ENCODE measurements around the gene C3orf33.

C3orf33 gene

DNA sequence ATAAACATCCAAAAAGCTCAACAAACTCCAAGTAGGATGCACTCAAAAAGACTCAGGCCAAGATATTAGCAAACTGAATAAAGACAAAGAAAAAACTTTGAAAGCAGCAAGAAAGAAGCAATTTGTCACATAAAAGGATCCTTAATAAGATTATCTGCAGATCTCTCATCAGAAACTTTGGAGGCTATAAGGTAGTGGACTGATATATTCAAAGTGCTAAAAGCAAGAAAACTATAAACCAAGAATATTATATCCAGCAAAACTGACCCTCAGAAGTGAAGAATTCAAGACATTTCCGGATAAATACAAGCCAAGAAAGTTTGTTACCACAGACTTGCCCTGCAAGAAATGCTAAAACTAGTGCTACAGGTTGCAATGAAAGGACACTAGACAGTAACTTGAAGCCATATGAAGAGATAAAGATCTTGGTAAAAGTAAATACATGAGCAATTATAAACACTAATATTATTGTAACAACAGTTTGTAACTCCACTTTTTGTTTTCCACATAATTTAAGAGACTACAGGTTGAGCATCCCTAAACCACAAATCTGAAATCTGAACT, 23.6 kb downstream of the C3orf33 start:
- DNase-seq, result no peak

DNA sequence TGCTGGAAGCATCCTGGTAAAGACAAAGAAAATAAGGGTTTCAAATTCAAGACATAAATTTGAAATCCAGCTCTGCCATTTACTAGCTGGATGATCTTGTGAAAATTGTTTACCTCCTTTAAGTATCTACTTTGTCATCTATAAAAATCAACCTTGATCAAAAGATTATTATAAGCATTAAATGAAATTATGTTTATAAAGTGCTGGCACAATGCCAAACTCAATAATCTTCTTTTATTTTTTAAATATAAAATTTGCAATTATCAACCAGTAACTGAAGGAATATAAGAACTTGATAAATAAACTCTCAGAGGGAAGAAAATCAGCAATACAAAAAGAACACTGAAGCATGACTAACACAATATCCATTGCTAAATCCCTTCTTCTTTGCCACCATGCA, 25.8 kb downstream of the C3orf33 start:
- DNase-seq, result no peak

DNA sequence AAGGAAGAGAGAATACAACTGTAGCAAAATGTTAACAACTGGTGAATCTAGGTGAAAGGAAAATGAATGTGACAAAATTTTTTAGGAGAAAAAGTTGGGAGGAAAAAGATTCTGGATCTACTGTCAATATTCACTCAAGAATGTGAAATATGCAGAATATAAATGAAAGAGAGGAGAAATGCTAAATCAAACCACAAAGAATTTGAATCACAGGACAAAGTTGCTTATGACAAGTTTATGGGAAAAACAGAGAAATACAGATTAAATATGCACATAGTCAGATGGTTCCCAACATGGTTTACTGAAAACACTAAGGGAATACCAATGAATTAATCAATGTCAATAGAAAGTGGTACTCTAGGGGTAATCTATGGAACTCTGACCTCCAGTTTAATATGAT, 27.6 kb downstream of the C3orf33 start:
- no peak for DNase-seq

DNA sequence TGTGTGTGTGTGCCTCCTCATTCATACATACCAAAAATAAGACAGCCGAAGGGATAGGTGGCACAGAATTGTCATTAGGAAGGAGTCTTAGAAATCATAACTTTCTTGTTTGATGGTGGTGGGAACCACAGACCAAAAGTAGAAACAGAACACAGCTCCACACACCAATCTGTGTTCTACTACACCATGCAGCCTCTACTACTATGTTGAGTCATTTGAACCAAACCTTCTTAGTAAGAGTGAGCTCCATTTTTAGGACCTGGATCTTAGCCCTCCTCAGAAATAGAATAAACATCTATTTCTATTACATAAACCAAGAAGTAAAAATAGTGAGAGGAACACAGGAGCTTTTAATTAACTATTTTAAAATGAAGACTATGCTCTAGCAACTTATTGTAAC, 33.3 kb downstream of the C3orf33 start:
- no peak for DNase-seq

DNA sequence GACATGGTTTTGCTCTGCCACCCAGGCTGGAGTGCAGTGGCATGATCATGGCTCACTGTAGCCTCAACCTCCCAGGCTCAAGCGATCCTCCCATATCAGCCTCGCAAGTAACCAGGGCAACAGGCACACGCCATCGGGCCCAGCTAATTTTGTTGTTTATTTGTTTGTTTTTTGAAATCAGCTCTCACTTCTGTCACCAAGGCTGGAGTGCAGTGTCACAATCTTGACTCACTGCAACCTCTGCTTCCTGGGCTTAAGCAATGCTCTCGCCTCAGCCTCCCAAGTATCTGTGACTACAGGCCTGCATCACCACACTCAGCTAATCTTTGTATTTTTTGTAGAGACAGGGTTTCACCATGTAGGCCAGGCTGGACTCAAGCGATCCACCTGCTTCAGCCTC, 35.0 kb downstream of the C3orf33 start:
- no peak for DNase-seq

DNA sequence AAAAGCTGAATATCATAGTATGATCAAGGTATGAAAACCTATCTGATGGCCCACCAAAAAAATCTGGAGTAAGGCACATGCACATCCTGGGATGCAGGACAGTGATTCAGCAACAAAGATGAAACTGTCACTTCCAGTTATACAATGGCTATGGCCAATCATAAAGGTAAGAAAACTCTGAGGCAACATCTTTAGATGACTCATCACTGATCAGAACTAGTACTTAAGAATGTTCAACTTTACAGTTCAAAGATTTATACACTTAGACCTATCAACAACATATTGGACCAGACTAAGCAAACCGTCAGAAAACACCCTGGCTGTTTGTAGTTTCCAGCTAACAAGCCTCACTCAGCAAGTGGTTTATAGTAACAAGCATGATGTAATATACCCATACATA, 39.9 kb downstream of the C3orf33 start:
- DNase-seq, result no peak

DNA sequence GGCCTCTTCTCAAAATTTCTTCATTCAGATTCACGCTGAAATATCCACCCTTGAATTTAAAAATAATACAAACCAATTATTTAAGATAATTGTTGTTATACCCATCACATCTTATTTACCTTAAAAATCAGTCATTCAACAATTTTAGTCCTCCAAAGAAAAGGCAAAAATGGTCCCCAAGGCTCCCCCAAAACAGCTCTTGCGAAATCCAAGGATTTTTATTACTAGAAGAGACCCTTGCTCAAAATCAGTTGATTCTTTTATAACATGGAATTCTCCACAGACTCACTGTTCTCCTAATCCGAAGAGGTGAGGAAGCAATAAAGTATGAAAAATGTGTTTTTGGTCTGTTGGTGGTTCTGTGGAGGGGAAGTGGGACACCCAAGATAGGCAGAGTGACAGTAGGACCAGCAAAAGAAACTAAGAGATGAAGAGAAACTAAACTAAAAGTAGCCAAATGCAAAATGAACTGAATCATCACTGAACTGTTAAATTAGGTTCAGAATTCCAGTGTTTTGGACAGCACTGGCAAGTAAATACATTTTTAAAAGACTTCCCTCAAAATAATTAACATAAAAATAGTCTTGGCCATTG, 42.1 kb downstream of the C3orf33 start:
- DNase-seq, result no peak

DNA sequence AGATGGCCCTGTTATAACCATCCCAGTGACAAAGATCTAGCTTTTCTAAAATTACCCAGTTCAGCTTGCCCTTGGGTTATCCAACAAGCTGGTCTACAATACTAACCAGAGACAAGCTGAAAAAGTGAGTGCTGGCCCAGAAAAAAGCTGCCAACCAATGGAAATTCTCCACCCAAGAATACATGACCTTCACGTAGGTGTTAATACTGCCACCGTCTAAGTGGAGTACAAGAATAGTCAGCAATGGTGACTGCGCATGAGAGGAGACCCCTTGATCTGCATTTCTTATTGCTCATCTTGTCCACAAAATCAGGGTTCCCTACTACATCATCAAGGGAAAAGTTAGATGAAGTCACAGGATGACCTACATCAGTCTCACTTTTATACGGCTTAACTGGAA, 45.4 kb downstream of the C3orf33 start:
- no peak for DNase-seq

- DNase-seq, result no peak
Measured at GRCh38 chr3:155757577-155757976, 48.5 kb downstream of the C3orf33 start.

DNA sequence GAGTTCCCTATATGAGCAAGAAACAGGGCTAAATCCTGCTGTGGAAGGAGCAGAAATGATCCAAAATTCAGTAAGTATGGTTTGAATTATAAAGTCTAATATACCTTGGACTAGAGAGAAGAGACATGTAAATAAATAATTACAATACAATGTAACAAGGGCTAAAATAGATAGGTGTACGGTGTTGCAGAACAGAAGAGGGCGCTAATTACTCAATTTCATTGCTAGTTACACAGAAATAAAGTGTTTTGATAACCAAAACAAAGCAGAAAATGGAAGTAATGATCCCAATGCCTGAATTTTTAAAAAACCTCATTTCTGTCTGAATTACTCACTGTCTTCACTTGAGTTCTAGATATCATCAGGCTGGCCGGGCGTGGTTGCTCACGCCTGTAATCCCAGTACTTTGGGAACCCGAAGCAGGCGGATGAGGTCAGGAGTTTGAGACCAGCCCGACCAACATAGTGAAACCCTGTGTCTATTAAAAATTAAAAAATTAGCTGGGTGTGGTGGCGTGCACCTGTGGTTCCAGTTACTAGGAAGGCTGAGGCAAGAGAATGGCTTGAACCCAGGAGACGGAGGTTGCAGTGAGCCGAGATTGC, 52.9 kb downstream of the C3orf33 start:
- DNase-seq, result no peak

DNA sequence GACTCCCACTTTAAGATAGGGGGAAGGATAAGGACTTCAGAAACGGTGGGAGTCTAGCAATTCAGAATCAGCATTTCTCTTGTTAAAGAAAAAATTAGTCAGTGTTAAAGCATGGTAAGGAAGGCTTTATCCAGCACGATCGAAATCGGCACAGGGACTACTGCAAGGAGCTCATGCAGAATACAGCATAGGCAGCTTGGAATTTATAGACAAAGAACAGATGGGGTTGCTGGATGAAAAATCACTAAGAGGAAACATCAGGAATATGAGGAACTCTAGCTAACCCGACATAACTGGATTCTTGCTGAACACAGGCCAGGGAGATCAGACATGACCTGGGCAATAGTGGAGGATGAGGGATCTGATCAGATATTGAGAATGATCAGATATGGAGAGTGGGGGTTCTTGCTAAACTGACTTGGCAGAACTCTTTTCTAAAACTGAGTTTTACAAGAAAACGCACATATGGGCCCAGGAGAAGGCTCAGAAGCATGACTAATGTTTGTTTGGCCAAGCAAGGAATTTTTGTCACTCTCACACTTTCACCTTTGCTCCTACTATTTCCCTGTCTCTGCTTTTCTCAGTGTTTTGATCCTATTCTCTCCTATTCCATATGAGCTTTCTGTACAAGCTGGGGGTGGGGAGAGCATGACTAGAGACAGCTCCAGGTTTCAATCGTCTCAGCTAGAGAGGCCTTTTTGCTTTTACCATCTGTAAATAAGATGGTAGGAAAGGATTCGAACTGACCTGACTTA, 57.3 kb downstream of the C3orf33 start:
- no peak for DNase-seq

DNA sequence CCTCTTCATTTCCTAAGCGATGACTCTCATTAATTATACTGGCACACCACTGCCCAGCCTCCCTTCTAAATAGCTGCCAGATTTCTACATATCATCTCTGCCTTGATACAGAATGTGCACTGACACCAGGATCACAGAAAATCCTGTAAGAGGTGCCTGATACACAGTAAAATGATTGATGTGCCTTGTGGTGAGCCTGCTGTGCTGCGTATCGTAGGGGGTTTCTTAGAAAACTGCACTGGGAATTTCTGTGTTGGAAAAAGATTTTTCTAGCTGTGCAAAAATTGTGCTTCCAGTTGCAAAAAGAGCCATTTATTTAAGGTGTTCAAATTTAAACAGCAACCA, 58.2 kb downstream of the C3orf33 start:
- DNase-seq, result no peak

GRCh38 chr3:155747286-155747945, 58.7 kb downstream of the C3orf33 start:
- no peak for DNase-seq

DNA sequence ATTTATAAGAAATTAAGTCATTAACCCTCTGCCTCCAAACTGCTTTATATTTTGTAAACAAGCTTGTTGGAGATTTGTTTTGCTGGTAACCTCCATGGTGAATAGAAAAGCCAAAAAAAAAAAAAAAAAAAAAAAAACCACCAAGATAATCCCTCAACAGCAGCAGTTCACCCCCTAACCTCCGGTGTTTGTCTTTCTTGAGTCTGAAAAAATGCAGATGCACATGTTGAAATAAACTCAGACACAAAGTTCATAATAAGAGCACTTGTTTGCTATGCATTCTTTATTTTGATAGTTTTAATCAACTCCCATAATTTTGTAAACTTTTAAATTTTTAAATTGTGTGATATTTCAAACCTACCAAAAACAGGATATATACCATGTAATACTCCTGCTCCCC, 59.4 kb downstream of the C3orf33 start:
- DNase-seq, result no peak

- DNase-seq, result no peak
Measured at GRCh38 chr3:155745795-155746550, 60.1 kb downstream of the C3orf33 start.

- no peak for DNase-seq
Measured at GRCh38 chr3:155744626-155745324, 61.3 kb downstream of the C3orf33 start, which contains the start of gene PLCH1. Gene PLCH1 (minus strand): TSS chr3:155745071. CDS start chr3:155704224, 40,847 bp downstream.

DNA sequence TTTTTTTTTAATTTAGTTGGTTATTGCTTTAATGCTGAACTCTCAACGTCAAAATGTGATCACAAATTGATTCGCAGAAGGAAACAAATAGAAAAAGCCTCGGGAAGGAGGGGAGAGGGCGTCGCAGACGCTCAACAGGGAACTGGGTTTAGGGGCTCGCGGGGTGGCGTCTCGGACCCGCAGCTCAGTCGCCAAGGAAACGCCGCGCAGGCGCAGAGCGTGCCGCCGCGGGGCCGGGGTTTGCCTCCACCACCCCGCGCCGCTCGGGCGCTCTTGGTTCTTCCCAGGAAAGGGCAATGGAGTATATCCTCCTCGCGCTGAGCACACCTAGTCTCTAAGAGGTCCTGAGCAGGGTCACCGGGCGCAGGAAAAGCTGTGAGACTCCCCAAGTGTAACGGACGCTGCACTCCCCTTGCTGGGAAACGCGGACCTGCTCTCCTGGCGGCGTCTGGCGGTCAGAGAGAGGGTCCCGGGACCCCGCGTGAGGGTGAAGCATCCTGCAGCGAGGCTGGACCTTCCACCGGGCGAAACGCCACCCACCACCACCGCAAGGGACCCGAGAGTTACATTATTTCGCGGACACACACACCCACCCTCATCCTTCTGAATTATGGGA, 62.0 kb downstream of the C3orf33 start:
- no peak for DNase-seq

DNA sequence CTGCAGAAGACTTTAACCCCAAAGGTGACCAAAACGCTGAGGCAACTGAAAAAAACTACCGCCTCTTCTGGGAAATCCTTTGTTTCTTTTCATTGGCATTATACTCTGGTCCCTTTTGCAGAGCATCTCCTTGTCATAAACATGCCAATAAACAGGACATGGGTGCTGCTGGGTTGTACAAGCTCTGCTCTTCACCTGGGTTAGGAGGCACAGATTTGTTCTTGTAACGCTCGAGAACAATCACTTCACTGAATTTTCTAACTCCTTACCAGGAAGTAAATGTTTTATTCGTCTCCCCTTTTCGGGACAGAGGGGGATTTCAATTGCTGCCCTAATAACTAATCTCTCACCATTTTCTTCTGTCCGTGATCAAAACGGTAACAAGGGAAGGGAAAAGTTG, 62.5 kb downstream of the C3orf33 start:
- no peak for DNase-seq

DNA sequence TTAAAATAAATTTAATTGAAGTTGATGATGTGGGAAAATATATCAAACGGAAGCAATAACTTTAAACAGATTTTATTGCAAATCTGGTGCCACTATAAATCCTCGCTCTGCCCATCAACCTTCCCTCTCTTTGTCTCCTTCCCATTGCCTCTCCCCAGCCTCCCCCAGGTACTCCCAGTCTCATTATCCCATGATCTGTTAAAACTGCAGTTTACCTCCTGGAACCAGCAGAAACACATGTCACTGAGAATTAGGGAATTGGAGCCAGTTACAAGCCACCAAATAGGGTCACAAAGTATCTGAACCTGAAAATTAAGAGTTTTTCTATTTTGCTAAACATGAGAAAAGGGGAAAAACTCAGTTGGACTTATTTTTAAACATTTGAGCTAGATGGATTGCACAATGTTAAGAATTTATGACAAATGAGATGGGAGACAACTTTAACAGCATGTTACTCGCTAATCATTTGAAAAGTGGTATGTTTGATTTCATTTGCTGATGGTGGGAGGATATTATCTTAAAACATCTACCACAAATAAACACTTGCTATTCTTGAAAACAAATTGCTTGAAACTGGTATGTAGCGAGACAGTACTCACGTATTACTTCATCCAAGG, 63.6 kb downstream of the C3orf33 start:
- DNase-seq, result no peak

DNA sequence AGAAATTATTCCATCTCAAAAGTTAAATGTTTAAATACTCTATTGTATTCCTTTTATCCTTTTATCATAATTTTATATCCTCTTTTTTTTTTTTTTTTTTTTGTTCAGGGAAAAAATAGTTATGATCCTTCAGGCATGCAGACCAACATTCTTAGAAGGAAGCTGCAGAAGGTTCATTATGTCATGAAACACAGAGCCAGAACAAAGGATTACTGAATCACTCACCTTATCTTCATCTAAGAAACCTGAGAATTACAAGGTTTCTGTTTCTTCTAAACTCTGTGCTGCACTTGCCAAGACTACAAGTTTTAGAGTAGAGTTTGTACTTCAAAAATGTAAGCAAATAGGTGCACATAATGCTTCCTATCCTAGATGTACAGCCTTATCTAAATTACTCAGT, 64.5 kb downstream of the C3orf33 start:
- no peak for DNase-seq

GRCh38 chr3:155741101-155741500, 65.0 kb downstream of the C3orf33 start:
- DNase-seq, result no peak

Data from cerebellar nuclear complex (tissue), 1 donor.